Measurements from ENCODE around the gene AOPEP.

- TF ChIP-seq CTCF (conservative IDR thresholded peaks at IDR 0.05) (no peak), ZFX (IDR thresholded peaks at IDR 0.05) (no peak)
These were observed 35.0 kb downstream of the AOPEP start for GRCh38 chr9:94761481-94761880.
